Body of pancreas (tissue), 4 donors: ENCODE results near the gene NEGR1.

ENCODE experiments used
- POLR2A ChIP-seq, 3 donors: fragments of 450-650 bp; IDR thresholded peaks; one replicate each; pipeline ENCODE4 v1.6.1; 2016; ENCODE audit warnings: antibody characterized with exemption in 3 of 3, mild to moderate bottlenecking in 2 of 3
- TF ChIP-seq, protein P1 (sequence below), 7 experiments: fragments of 450-650 bp in 4 of 7; fragments of 200-600 bp in 3 of 7; sonication (generic) in 3 of 7; IDR thresholded peaks; one replicate each; pipeline ENCODE4 v1.5.1; 2016 to 2019; ENCODE audit warnings: antibody characterized with exemption in 7 of 7

DNA sequence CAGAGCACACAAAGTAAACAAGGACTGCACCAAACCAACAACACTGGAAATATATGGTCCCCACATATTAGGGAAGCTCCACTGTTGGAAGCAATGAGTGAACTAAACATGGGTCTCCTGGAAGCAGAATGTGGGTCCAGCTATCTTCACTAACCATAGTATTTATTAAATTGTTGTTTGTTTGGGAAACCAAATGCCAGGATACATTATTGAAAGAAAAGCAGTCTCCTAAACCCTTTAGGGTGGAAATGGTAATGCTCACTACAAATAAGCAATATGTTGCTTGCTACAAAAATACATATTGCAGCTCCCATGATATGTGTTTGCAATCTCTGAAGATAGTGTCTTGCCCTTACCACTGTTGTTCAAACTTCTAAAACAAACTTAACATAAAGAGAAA, 2.2 kb downstream of the NEGR1 start:
- TF ChIP-seq, protein P1, sequence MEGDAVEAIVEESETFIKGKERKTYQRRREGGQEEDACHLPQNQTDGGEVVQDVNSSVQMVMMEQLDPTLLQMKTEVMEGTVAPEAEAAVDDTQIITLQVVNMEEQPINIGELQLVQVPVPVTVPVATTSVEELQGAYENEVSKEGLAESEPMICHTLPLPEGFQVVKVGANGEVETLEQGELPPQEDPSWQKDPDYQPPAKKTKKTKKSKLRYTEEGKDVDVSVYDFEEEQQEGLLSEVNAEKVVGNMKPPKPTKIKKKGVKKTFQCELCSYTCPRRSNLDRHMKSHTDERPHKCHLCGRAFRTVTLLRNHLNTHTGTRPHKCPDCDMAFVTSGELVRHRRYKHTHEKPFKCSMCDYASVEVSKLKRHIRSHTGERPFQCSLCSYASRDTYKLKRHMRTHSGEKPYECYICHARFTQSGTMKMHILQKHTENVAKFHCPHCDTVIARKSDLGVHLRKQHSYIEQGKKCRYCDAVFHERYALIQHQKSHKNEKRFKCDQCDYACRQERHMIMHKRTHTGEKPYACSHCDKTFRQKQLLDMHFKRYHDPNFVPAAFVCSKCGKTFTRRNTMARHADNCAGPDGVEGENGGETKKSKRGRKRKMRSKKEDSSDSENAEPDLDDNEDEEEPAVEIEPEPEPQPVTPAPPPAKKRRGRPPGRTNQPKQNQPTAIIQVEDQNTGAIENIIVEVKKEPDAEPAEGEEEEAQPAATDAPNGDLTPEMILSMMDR (IDR thresholded peaks at IDR 0.05) = no peak
- TF ChIP-seq POLR2A (IDR thresholded peaks at IDR 0.05) = no peak
